ENCODE measurements around the gene EPHB1. TPM values are rescaled to one million over a fixed set of nuclear protein-coding genes. Genes with fewer than 3 reads are reported as not detected.

Gene EPHB1
- polyA plus RNA-seq, 1 experiment, result 0.50 TPM

GRCh38 chr3:134892761-134893160 lies 97.7 kb downstream of the EPHB1 start:
- TF ChIP-seq CTCF (IDR thresholded peaks at IDR 0.05; ENCODE audit: insufficient read depth, low read depth, low read length), result no peak
- CTCF ChIA-PET, result no interaction called here
- POLR2A ChIA-PET, result no interaction called here
- no peak for DNase-seq (ENCODE audit: low read depth)
- no peak overlapping the region for H3K4me3 ChIP-seq (ENCODE audit: low read depth, low read length)
- H3K27me3 ChIP-seq (ENCODE audit: control insufficient read depth, insufficient read depth, low read length), result no peaks in the 10 kb centered on the region
- H3K36me3 ChIP-seq (ENCODE audit: control insufficient read depth, insufficient read depth, low read length), result no peaks in the 10 kb centered on the region

- no peak overlapping the region for H3K4me3 ChIP-seq (ENCODE audit: low read depth, low read length)
- TF ChIP-seq CTCF (IDR thresholded peaks at IDR 0.05; ENCODE audit: insufficient read depth, low read depth, low read length), result no peak
- H3K27me3 ChIP-seq (ENCODE audit: control insufficient read depth, insufficient read depth, low read length), result no peaks in the 10 kb centered on the region
- no peaks in the 10 kb centered on the region for H3K36me3 ChIP-seq (ENCODE audit: control insufficient read depth, insufficient read depth, low read length)
- DNase-seq (ENCODE audit: low read depth), result no peak
- ChIA-PET CTCF (no interaction called here), POLR2A (no interaction called here)
Observed at GRCh38 chr3:134894533-134894932, 99.5 kb downstream of the EPHB1 start.

- TF ChIP-seq CTCF (IDR thresholded peaks at IDR 0.05; ENCODE audit: insufficient read depth, low read depth, low read length), result no peak
- no peak for DNase-seq (ENCODE audit: low read depth)
- no peak overlapping the region for H3K4me3 ChIP-seq (ENCODE audit: low read depth, low read length)
- no peaks in the 10 kb centered on the region for H3K27me3 ChIP-seq (ENCODE audit: control insufficient read depth, insufficient read depth, low read length)
- no peaks in the 10 kb centered on the region for H3K36me3 ChIP-seq (ENCODE audit: control insufficient read depth, insufficient read depth, low read length)
- ChIA-PET CTCF (interaction anchor here (1.5 kb wide), 1 partner anchor 7 kb away, joined by 3 read pairs; no protein-coding TSS in a partner anchor), POLR2A (no interaction called here)
Observed at GRCh38 chr3:134895181-134895580, 100.1 kb downstream of the EPHB1 start.

GRCh38 chr3:134896141-134896540 lies 101.1 kb downstream of the EPHB1 start:
- no peak for TF ChIP-seq CTCF (IDR thresholded peaks at IDR 0.05; ENCODE audit: insufficient read depth, low read depth, low read length)
- no peak for DNase-seq (ENCODE audit: low read depth)
- Histone ChIP-seq H3K4me3 (ENCODE audit: low read depth, low read length) (no peak overlapping the region), H3K27me3 (ENCODE audit: control insufficient read depth, insufficient read depth, low read length) (no peaks in the 10 kb centered on the region), H3K36me3 (ENCODE audit: control insufficient read depth, insufficient read depth, low read length) (no peaks in the 10 kb centered on the region)
- ChIA-PET CTCF (interaction anchor here (1.5 kb wide), 1 partner anchor 8 kb away, joined by 3 read pairs; no protein-coding TSS in a partner anchor), POLR2A (no interaction called here)

GRCh38 chr3:134896696-134897095 lies 101.6 kb downstream of the EPHB1 start:
- no peak for TF ChIP-seq CTCF (IDR thresholded peaks at IDR 0.05; ENCODE audit: insufficient read depth, low read depth, low read length)
- no peaks in the 10 kb centered on the region for H3K36me3 ChIP-seq (ENCODE audit: control insufficient read depth, insufficient read depth, low read length)
- no peak overlapping the region for H3K4me3 ChIP-seq (ENCODE audit: low read depth, low read length)
- DNase-seq (ENCODE audit: low read depth), result no peak
- ChIA-PET POLR2A (no interaction called here), CTCF (interaction anchor here (1.5 kb wide), 1 partner anchor 9 kb away, joined by 3 read pairs; no protein-coding TSS in a partner anchor)
- no peaks in the 10 kb centered on the region for H3K27me3 ChIP-seq (ENCODE audit: control insufficient read depth, insufficient read depth, low read length)

All from BJ (cell line).